Lower lobe of right lung (tissue), 2 donors: ENCODE data around the gene IRF7. TPM values are rescaled to one million over a fixed set of nuclear protein-coding genes. Genes with fewer than 3 reads are reported as not detected.

ENCODE experiments used
- ATAC-seq, 2 donors: fragments of 200-7000 bp; cut with Tn5 transposase; one replicate each; pipeline ENCODE4 v1.9.1; 2020 to 2022; ENCODE audit warnings: mild to moderate bottlenecking in 2 of 2, moderate library complexity in 2 of 2
- DNase-seq: peaks from one replicate; pipeline ENCODE4 v3.0.0-alpha.2; 2020
- H3K27ac ChIP-seq: fragments of 200-600 bp; one replicate; pipeline ENCODE4 v1.8.0; 2022
- H3K27me3 ChIP-seq: fragments of 200-600 bp; one replicate; pipeline ENCODE4 v1.8.0; 2022; ENCODE audit warnings: low read depth
- H3K36me3 ChIP-seq: fragments of 200-600 bp; one replicate; pipeline ENCODE4 v1.8.0; 2022; ENCODE audit warnings: mild to moderate bottlenecking
- H3K4me1 ChIP-seq: fragments of 200-600 bp; one replicate; pipeline ENCODE4 v1.8.0; 2022
- H3K4me3 ChIP-seq: fragments of 200-600 bp; one replicate; pipeline ENCODE4 v1.8.0; 2022; ENCODE audit warnings: mild to moderate bottlenecking
- H3K9me3 ChIP-seq: fragments of 200-600 bp; one replicate; pipeline ENCODE4 v1.8.0; 2022
- intact Hi-C: fragments of 100-400 bp; cut with DNase I; formaldehyde crosslinking; loops from one replicate; pipeline ENCODE4 v1.11.0; 2022
- total RNA-seq: library from RNA; stranded (reverse); fragmentation: NEBNext Ultra II Directional; extraction: Animal tissue kit (Norgen Biotek cat#: 25700); gene quantifications from one replicate; pipeline ENCODE4 v1.2.1, GENCODE V29; 2021
- TF ChIP-seq, protein P1 (sequence below): fragments of 200-600 bp; IDR thresholded peaks from one replicate; pipeline ENCODE4 v1.8.0; 2022; ENCODE audit warnings: antibody characterized with exemption, mild to moderate bottlenecking
- donor health status: DM: no; HTN: yes; CAD: no; lungs with severe emphysema.

Gene IRF7
- total RNA-seq, 1 donor from 2014 or later: 84.8 TPM

DNA sequence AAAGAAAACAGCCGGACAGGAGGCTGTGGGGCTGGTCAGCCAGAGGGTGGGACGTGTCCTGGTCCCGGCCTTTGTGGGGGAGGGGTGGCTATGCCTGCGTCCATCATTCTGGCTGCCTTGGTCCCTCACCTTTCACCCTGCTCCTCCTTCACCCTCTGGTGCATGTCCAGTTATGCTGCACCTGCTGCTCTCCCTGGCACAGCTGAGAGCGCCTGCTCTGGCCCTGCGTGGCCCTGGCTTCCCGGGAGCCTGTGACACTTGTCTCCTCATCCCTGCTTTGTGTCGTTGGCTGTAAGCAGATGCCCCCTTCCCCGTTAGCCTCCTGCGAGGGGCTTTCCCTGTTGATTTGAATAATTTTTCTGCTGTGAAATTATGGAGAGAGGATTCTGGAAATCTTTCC is 22.8 kb downstream of the IRF7 start:
- TF ChIP-seq, protein P1, sequence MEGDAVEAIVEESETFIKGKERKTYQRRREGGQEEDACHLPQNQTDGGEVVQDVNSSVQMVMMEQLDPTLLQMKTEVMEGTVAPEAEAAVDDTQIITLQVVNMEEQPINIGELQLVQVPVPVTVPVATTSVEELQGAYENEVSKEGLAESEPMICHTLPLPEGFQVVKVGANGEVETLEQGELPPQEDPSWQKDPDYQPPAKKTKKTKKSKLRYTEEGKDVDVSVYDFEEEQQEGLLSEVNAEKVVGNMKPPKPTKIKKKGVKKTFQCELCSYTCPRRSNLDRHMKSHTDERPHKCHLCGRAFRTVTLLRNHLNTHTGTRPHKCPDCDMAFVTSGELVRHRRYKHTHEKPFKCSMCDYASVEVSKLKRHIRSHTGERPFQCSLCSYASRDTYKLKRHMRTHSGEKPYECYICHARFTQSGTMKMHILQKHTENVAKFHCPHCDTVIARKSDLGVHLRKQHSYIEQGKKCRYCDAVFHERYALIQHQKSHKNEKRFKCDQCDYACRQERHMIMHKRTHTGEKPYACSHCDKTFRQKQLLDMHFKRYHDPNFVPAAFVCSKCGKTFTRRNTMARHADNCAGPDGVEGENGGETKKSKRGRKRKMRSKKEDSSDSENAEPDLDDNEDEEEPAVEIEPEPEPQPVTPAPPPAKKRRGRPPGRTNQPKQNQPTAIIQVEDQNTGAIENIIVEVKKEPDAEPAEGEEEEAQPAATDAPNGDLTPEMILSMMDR: no peak
- Histone ChIP-seq H3K27me3 (no peaks in the 10 kb centered on the region), H3K27ac (no peak overlapping the region), H3K36me3 (peaks cover 98% of the 10 kb centered on the region), H3K9me3 (no peaks in the 10 kb centered on the region), H3K4me3 (no peak overlapping the region), H3K4me1 (peaks cover 4% of the 10 kb centered on the region)
- intact Hi-C loops: no loop called here
- DNase-seq (no peak), ATAC-seq (no peak)

DNA sequence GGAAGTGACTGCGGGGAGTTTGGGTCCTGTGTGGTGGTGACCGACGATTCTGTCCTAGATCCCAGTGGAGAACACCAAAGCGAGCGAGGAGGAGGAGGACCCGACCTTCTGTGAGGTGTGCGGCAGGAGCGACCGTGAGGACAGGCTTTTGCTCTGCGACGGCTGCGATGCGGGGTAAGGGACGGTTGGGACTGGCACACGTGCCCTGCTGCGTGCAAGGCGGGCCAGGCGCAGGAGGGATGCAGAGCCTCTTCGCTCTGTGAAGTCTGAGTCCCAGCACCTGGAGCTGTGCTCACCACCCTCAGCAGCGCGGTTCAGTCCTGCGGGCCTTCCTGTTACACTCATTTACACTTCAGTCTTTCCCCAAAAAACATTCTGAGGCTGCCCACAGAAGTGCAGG is 23.2 kb downstream of the IRF7 start:
- intact Hi-C loops: no loop called here

DNA sequence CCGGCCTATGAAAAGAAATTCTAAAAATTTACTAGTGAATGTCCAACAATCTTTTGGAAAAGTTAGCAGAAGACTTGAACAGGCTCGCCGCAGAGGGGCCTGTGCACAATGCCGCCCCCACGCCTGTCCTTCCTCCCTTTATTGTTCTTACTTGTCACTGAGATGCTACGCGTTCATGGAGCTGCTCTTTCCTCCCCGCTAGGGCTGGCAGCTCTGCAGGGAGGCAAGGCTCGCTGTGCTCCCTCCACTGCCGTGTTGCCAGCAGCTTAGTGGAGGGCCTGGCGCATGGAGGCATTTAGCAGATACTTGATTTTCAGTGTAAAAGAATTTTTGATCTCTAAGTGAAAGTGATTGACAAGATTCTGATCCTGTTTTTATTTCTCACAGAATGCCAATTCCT is 24.8 kb downstream of the IRF7 start:
- intact Hi-C loops: no loop called here
- H3K36me3 ChIP-seq: peaks cover 98% of the 10 kb centered on the region
- ATAC-seq (no peak), DNase-seq (no peak)
- H3K27ac ChIP-seq: no peak overlapping the region
- no peak overlapping the region for H3K4me3 ChIP-seq
- H3K4me1 ChIP-seq: peaks cover 9% of the 10 kb centered on the region
- no peaks in the 10 kb centered on the region for H3K27me3 ChIP-seq
- no peaks in the 10 kb centered on the region for H3K9me3 ChIP-seq
- TF ChIP-seq, protein P1: no peak

More for the DNA sequence above, 23.2 kb downstream of the IRF7 start:
- DNase-seq (no peak), ATAC-seq (no peak)
- peaks cover 98% of the 10 kb centered on the region for H3K36me3 ChIP-seq
- TF ChIP-seq, protein P1: no peak
- H3K27ac ChIP-seq: no peak overlapping the region
- H3K4me3 ChIP-seq: no peak overlapping the region
- H3K27me3 ChIP-seq: no peaks in the 10 kb centered on the region
- H3K9me3 ChIP-seq: no peaks in the 10 kb centered on the region
- peaks cover 8% of the 10 kb centered on the region for H3K4me1 ChIP-seq

DNA sequence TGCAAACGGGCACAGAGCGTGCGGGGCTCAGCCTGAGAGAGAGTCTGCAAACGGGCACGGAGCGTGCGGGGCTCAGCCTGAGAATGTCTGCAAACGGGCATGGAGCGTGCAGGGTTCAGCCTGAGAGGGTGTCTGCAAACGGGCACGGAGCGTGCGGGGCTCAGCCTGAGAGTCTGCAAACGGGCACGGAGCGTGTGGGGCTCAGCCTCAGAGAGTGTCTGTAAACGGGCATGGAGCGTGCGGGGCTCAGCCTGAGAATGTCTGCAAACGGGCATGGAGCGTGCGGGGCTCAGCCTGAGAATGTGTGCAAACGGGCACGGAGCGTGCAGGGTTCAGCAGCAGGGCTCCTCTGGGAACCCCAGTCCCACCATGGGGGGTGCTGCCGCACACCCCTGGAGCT is 26.0 kb downstream of the IRF7 start:
- H3K4me3 ChIP-seq: no peak overlapping the region
- H3K4me1 ChIP-seq: peaks cover 9% of the 10 kb centered on the region
- peaks cover 91% of the 10 kb centered on the region for H3K36me3 ChIP-seq
- no peaks in the 10 kb centered on the region for H3K9me3 ChIP-seq
- DNase-seq (no peak), ATAC-seq (no peak)
- TF ChIP-seq, protein P1: no peak
- no peaks in the 10 kb centered on the region for H3K27me3 ChIP-seq
- no peak overlapping the region for H3K27ac ChIP-seq
- intact Hi-C loops: no loop called here

DNA sequence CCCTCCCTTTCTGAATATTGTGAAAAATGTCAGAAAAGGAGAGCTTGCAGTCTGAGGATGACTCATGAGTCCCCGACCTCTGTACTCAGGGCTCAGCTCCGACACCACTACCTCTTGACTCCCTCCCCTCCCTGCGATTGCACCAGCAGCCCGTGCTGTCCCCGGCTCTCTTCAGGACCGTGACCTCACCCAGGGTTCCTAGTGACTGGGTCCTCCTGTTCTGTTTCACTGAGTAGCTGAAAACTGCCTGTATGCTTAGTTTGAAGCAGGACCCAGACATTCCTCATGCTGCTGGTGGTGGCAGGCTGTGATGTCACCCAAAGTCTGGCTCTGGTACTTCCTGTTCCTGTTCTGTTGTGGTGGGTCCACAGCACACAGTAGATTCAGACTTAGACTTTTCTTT is 27.8 kb downstream of the IRF7 start:
- Histone ChIP-seq H3K36me3 (peaks cover 91% of the 10 kb centered on the region), H3K4me3 (no peak overlapping the region), H3K4me1 (peaks cover 9% of the 10 kb centered on the region), H3K27ac (peak overlapping the region; percentile 32), H3K27me3 (no peaks in the 10 kb centered on the region), H3K9me3 (no peaks in the 10 kb centered on the region)
- intact Hi-C loops: no loop called here
- ATAC-seq (peak; percentile 74 to 88), DNase-seq (peak; percentile 77)
- TF ChIP-seq, protein P1: no peak

DNA sequence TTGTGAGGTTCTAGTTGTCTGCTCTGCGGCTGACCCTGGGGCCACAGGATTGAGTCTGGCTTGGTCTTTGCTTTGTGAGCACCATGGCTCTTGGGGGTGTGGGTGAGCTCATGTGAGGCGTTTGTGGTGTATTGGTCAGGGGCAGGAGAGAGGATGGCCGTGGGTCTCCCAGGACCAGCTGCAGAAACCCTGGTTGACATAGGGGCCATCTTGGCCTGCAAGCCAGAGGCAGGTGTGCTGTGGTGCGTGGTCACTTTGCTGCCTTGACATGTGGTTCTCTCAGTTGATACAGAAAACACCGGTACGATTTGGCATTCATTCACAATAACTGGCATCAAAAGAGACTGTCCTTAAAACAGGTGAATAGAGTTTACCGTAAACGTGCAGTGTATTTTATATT is 28.2 kb downstream of the IRF7 start:
- intact Hi-C loops: no loop called here
- H3K27ac ChIP-seq: peak overlapping the region; percentile 32
- no peaks in the 10 kb centered on the region for H3K27me3 ChIP-seq
- H3K4me3 ChIP-seq: no peak overlapping the region
- no peaks in the 10 kb centered on the region for H3K9me3 ChIP-seq
- ATAC-seq: no peak
- peaks cover 9% of the 10 kb centered on the region for H3K4me1 ChIP-seq
- TF ChIP-seq, protein P1: no peak
- no peak for DNase-seq
- H3K36me3 ChIP-seq: peaks cover 90% of the 10 kb centered on the region
